K562 (cell line): Measurements from ENCODE around the gene FANCC. TPM values are rescaled to one million over a fixed set of nuclear protein-coding genes. Genes with fewer than 3 reads are reported as not detected.

Experiments
- ATF7 ChIP-seq: fragments of 450-650 bp; IDR thresholded peaks from 2 replicates; pipeline ENCODE4 v1.7.1; 2014; ENCODE audit warnings: mild to moderate bottlenecking, moderate library complexity
- CHD1 ChIP-seq: fragments of 200-600 bp; sonication (generic); IDR thresholded peaks from one replicate; pipeline ENCODE4 v1.6.1; 2012; ENCODE audit warnings: mild to moderate bottlenecking, moderate library complexity, low read length, inconsistent platforms
- CHD7 ChIP-seq: fragments of 200-600 bp; sonication (generic); IDR thresholded peaks from one replicate; pipeline ENCODE4 v1.6.1; 2012; ENCODE audit warnings: mild to moderate bottlenecking, low read depth, low read length, inconsistent platforms
- E2F6 ChIP-seq, 2 experiments: IDR thresholded peaks; 2 replicates each; pipeline ENCODE4 v1.6.1; 2011; ENCODE audit warnings: borderline replicate concordance in 1 of 2, control low read depth in 1 of 2, low read depth in 1 of 2, low read length in 1 of 2, mild to moderate bottlenecking in 1 of 2, mixed read lengths in 1 of 2, moderate library complexity in 1 of 2; ENCODE audit not compliant: insufficient read depth in 1 of 2, insufficient read length in 1 of 2, poor library complexity in 1 of 2, severe bottlenecking in 1 of 2; ENCODE audit errors: extremely low read depth in 1 of 2
- HSF4 ChIP-seq: fragments of 250-450 bp; sonication (Bioruptor Pico); IDR thresholded peaks from 2 replicates; pipeline ENCODE4 v2.1.2; 2022; ENCODE audit warnings: mild to moderate bottlenecking, moderate library complexity, borderline replicate concordance
- KLF1 ChIP-seq: fragments of 450-650 bp; IDR thresholded peaks from 2 replicates; pipeline ENCODE4 v1.6.1; 2016; ENCODE audit warnings: missing genetic modification characterization, missing compliant biosample characterization
- MECOM ChIP-seq: fragments of 250-450 bp; sonication (Bioruptor Pico); IDR thresholded peaks from 2 replicates; pipeline ENCODE4 v1.8.0; 2022; ENCODE audit warnings: inconsistent platforms
- OTX1 ChIP-seq: fragments of 450-650 bp; formaldehyde crosslinking; IDR thresholded peaks from 2 replicates; pipeline ENCODE4 v1.4.0; 2022; ENCODE audit warnings: mild to moderate bottlenecking
- RBFOX2 ChIP-seq: fragments of 200-400 bp; formaldehyde crosslinking; IDR thresholded peaks from 2 replicates; pipeline ENCODE4 v1.6.1; 2017; ENCODE audit warnings: low read depth, mild to moderate bottlenecking, low read length, moderate library complexity
- RBM34 ChIP-seq: fragments of 200-400 bp; formaldehyde crosslinking; IDR thresholded peaks from 2 replicates; pipeline ENCODE4 v1.6.1; 2018; ENCODE audit warnings: low read length, borderline replicate concordance; ENCODE audit not compliant: insufficient read depth
- SMARCC2 ChIP-seq: fragments of 450-650 bp; IDR thresholded peaks from 2 replicates; pipeline ENCODE4 v1.6.1; 2017; ENCODE audit warnings: antibody characterized with exemption, moderate library complexity, mild to moderate bottlenecking, low read depth
- SNIP1 ChIP-seq: fragments of 450-650 bp; IDR thresholded peaks from 2 replicates; pipeline ENCODE4 v1.7.1; 2017; ENCODE audit warnings: low read depth, mild to moderate bottlenecking
- TAF7 ChIP-seq: fragments of 450-650 bp; IDR thresholded peaks from 2 replicates; pipeline ENCODE4 v1.6.1; 2016; ENCODE audit warnings: missing genetic modification characterization, missing compliant biosample characterization
- ZFP30 ChIP-seq: fragments of 250-450 bp; sonication (Bioruptor Pico); IDR thresholded peaks from 2 replicates; pipeline ENCODE4 v1.8.0; 2022; ENCODE audit warnings: moderate library complexity, mild to moderate bottlenecking, inconsistent platforms, borderline replicate concordance
- ZKSCAN1 ChIP-seq: fragments of 150-350 bp; IDR thresholded peaks from 2 replicates; pipeline ENCODE4 v1.6.1; 2016; ENCODE audit warnings: low read depth, low read length
- ZNF384 ChIP-seq: IDR thresholded peaks from 2 replicates; pipeline ENCODE4 v1.6.1; 2012; ENCODE audit warnings: low read depth, low read length, improper control_type of control experiment
- polyA plus RNA-seq, 8 experiments: library from polyadenylated mRNA; depleted of rRNA in 4 of 8; stranded (reverse) in 5 of 8; unstranded in 3 of 8; fragments of >200 nt; fragmentation: Nextera tagmentation in 2 of 8; fragmentation: Illumina TruSeq in 1 of 8; extraction: Ambion mirVana in 2 of 8; extraction: Trizol in 1 of 8; gene quantifications; 2 replicates each; pipeline versions ENCODE4 v1.2.1 to v1.2.3, GENCODE V29; 2011 to 2014; ENCODE audit warnings: inconsistent platforms in 1 of 8, missing spikeins in 1 of 8
- total RNA-seq, 7 experiments: library from RNA; depleted of rRNA in 6 of 7; stranded (reverse); fragments of >200 nt in 6 of 7; fragmentation: Illumina TruSeq in 2 of 7; extraction: Trizol in 2 of 7; gene quantifications; 2 replicates each; pipeline versions ENCODE4 v1.2.1 to v1.2.3, GENCODE V29; 2011 to 2021; ENCODE audit warnings: low replicate concordance in 1 of 7

Gene FANCC
- total and polyA plus RNA-seq, 9 of the 15 experiments (the other 6 are each of a cell fraction or from before 2014, with no cell fraction given): 4.6 to 18.4 (median 14.2) TPM

- TF ChIP-seq CHD7 (no peak), HSF4 (no peak), SNIP1 (no peak), CHD1 (peak; percentile 56), ATF7 (peak; percentile 57; the same call in 1 of the 2 replicates), MECOM (no peak), E2F6 (IDR thresholded peaks at IDR 0.05; ENCODE audit: borderline replicate concordance in 1 of 2, extremely low read depth in 1 of 2, insufficient read depth in 1 of 2, insufficient read length in 1 of 2, low read depth in 1 of 2, low read length in 1 of 2, poor library complexity in 1 of 2, severe bottlenecking in 1 of 2) (peak; percentile 86 to 95), ZNF384 (no peak), ZFP30 (CRISPR knock-in tag) (no peak), TAF7 (peak; percentile 52; the same call in 1 of the 2 replicates), RBM34 (peak; percentile 46; the same call in 1 of the 2 replicates), ZKSCAN1 (no peak), SMARCC2 (no peak), KLF1 (tag) (0 out of 2 replicates have a peak, but pooled peaks have one; percentile 39), OTX1 (CRISPR knock-in tag) (no peak), RBFOX2 (peak; percentile 93)
Observed at GRCh38 chr9:95317119-95317892, at the start of gene FANCC (continued).
